Lower lobe of right lung (tissue), 2 donors: ENCODE measurements around the gene ZNF513. TPM values are rescaled to one million over a fixed set of nuclear protein-coding genes. Genes with fewer than 3 reads are reported as not detected.

Experiments
- ATAC-seq, 2 donors: fragments of 200-7000 bp; cut with Tn5 transposase; one replicate each; pipeline ENCODE4 v1.9.1; 2020 to 2022; ENCODE audit warnings: mild to moderate bottlenecking in 2 of 2, moderate library complexity in 2 of 2
- DNase-seq: peaks from one replicate; pipeline ENCODE4 v3.0.0-alpha.2; 2020
- H3K27ac ChIP-seq: fragments of 200-600 bp; one replicate; pipeline ENCODE4 v1.8.0; 2022
- H3K27me3 ChIP-seq: fragments of 200-600 bp; one replicate; pipeline ENCODE4 v1.8.0; 2022; ENCODE audit warnings: low read depth
- H3K36me3 ChIP-seq: fragments of 200-600 bp; one replicate; pipeline ENCODE4 v1.8.0; 2022; ENCODE audit warnings: mild to moderate bottlenecking
- H3K4me1 ChIP-seq: fragments of 200-600 bp; one replicate; pipeline ENCODE4 v1.8.0; 2022
- H3K4me3 ChIP-seq: fragments of 200-600 bp; one replicate; pipeline ENCODE4 v1.8.0; 2022; ENCODE audit warnings: mild to moderate bottlenecking
- H3K9me3 ChIP-seq: fragments of 200-600 bp; one replicate; pipeline ENCODE4 v1.8.0; 2022
- intact Hi-C: fragments of 100-400 bp; cut with DNase I; formaldehyde crosslinking; loops from one replicate; pipeline ENCODE4 v1.11.0; 2022
- total RNA-seq: library from RNA; stranded (reverse); fragmentation: NEBNext Ultra II Directional; extraction: Animal tissue kit (Norgen Biotek cat#: 25700); gene quantifications from one replicate; pipeline ENCODE4 v1.2.1, GENCODE V29; 2021
- TF ChIP-seq, protein P1 (sequence below): fragments of 200-600 bp; IDR thresholded peaks from one replicate; pipeline ENCODE4 v1.8.0; 2022; ENCODE audit warnings: antibody characterized with exemption, mild to moderate bottlenecking
- donor health status: DM: no; HTN: yes; CAD: no; lungs with severe emphysema.

Gene ZNF513
- total RNA-seq, 1 donor from 2014 or later: 13.9 TPM

DNA sequence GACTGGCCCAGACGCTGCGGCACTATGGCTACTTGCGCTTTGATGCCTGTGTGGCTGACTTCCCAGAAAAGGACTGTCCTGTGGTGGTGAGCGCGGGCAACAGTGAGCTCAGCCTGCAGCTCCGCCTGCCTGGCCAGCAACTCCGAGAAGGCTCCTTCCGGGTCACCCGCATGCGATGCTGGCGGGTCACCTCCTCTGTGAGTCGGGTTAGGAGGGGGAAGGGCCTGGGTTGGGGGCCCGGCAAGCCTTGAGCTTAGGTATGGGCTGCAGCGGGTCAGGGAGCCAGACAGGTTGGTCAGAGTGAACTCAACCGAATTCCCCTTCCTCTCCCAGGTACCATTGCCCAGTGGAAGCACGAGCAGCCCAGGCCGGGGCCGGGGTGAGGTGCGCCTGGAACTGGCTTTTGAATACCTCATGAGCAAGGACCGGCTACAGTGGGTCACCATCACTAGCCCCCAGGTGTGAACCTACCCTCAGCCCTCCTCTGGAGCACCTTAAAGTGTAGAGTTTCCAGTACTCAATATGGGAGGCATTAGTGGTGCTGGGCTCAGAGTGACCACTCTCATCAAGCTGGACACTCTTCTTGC lies 4.9 kb downstream of the ZNF513 start:
- no peak for ATAC-seq
- no peaks in the 10 kb centered on the region for H3K27me3 ChIP-seq
- no peaks in the 10 kb centered on the region for H3K9me3 ChIP-seq
- intact Hi-C loops: no loop called here
- no peak overlapping the region for H3K4me3 ChIP-seq
- DNase-seq: no peak
- H3K36me3 ChIP-seq: peaks cover 65% of the 10 kb centered on the region
- H3K4me1 ChIP-seq: peaks cover 38% of the 10 kb centered on the region
- no peak overlapping the region for H3K27ac ChIP-seq
- TF ChIP-seq, protein P1, sequence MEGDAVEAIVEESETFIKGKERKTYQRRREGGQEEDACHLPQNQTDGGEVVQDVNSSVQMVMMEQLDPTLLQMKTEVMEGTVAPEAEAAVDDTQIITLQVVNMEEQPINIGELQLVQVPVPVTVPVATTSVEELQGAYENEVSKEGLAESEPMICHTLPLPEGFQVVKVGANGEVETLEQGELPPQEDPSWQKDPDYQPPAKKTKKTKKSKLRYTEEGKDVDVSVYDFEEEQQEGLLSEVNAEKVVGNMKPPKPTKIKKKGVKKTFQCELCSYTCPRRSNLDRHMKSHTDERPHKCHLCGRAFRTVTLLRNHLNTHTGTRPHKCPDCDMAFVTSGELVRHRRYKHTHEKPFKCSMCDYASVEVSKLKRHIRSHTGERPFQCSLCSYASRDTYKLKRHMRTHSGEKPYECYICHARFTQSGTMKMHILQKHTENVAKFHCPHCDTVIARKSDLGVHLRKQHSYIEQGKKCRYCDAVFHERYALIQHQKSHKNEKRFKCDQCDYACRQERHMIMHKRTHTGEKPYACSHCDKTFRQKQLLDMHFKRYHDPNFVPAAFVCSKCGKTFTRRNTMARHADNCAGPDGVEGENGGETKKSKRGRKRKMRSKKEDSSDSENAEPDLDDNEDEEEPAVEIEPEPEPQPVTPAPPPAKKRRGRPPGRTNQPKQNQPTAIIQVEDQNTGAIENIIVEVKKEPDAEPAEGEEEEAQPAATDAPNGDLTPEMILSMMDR: no peak

- intact Hi-C loops: no loop called here
These were observed 7.0 kb downstream of the ZNF513 start for GRCh38 chr2:27373567-27373966.

GRCh38 chr2:27372937-27373336 lies 7.6 kb downstream of the ZNF513 start:
- Histone ChIP-seq H3K4me3 (no peak overlapping the region), H3K4me1 (peaks cover 37% of the 10 kb centered on the region), H3K36me3 (peaks cover 70% of the 10 kb centered on the region), H3K27ac (peak overlapping the region; percentile 89), H3K27me3 (no peaks in the 10 kb centered on the region), H3K9me3 (no peaks in the 10 kb centered on the region)
- TF ChIP-seq, protein P1: no peak
- DNase-seq: no peak
- intact Hi-C loops: no loop called here
- no peak for ATAC-seq

More at GRCh38 chr2:27373567-27373966, 7.0 kb downstream of the ZNF513 start:
- Histone ChIP-seq H3K36me3 (peaks cover 69% of the 10 kb centered on the region), H3K27me3 (no peaks in the 10 kb centered on the region), H3K4me1 (peaks cover 35% of the 10 kb centered on the region), H3K4me3 (no peak overlapping the region), H3K27ac (no peak overlapping the region), H3K9me3 (no peaks in the 10 kb centered on the region)
- DNase-seq (no peak), ATAC-seq (no peak)
- TF ChIP-seq, protein P1: no peak

- Histone ChIP-seq H3K9me3 (no peaks in the 10 kb centered on the region), H3K36me3 (peaks cover 69% of the 10 kb centered on the region), H3K4me1 (peaks cover 37% of the 10 kb centered on the region), H3K27me3 (no peaks in the 10 kb centered on the region), H3K4me3 (peak overlapping the region; percentile 96), H3K27ac (peak overlapping the region; percentile 89)
- ATAC-seq (peak; percentile 59 to 72), DNase-seq (no peak)
- TF ChIP-seq, protein P1: no peak
- intact Hi-C loops: no loop called here
These were observed 9.5 kb downstream of the ZNF513 start for GRCh38 chr2:27370816-27371620.

DNA sequence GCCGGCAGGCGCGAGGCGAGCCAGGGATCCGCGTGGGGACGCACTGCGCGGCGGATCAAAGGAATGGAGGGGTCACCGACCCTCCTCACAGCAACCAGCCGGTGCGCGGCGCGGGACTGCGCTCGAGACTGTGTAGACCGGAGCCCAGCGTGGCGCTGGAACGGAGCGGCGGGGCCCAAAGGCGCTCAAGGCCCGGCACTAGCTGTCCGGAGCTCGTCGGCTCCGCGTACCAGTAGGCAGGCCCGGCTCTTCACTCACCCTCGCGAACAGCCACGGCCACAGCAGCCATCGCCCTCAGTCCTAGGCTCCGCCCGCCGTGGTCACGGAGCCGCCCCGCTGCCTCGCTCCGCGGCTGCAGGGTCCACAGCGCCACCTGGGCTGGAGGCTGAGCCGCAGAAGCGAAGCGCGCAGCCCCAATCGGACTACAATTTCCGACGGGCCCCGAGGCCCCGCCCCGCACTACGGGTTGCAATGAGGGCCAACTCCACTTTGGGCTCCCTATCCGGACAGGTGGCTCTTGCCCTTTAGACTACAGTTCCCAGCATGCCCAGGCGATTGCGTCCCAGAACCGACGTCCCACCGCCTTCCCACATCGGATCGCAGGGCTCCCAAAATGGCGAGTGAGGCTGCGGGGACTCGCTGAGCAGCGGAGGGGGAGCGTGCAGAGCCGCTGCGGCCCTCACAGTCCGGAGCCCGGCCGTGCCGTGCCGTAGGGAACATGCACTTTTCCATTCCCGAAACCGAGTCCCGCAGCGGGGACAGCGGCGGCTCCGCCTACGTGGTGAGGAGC lies 10.3 kb downstream of the ZNF513 start, which contains the start of the genes EIF2B4 and SNX17:
Gene EIF2B4, minus strand, starts transcription at position 313 of the 790 bp plus-strand sequence. Its CDS starts 24 bp downstream, at position 289.
Gene SNX17, plus strand, starts transcription at position 591 of the 790 bp plus-strand sequence. Its CDS starts 128 bp downstream, at position 719.
- DNase-seq (peak; percentile 99), ATAC-seq (peak; percentile 97 to 98)
- Histone ChIP-seq H3K4me3 (peak within 1 kb of the TSS; percentile 96), H3K27me3 (no peaks in the 10 kb centered on the region), H3K4me1 (peaks cover 37% of the 10 kb centered on the region), H3K27ac (peak within 1 kb of the TSS; percentile 89), H3K9me3 (no peaks in the 10 kb centered on the region), H3K36me3 (peaks cover 68% of the 10 kb centered on the region)
- TF ChIP-seq, protein P1: peak; percentile 90
- intact Hi-C loops: no loop called here
